Caco-2 (cell line): ENCODE data around the gene FOCAD. TPM values are rescaled to one million over a fixed set of nuclear protein-coding genes. Genes with fewer than 3 reads are reported as not detected.

Source experiments
- BruUV-seq: library from RNA; stranded (reverse); fragments of 400-500 nt; replicated peaks from 2 replicates; lab custom pipeline; 2021; lab: Mats Ljungman, UMichigan
- CTCF ChIA-PET: fragments of 300-600 bp; sonication (Branson Sonifier 250); formaldehyde crosslinking; loops from one replicate; lab custom pipeline; 2022; ENCODE audit warnings: antibody characterized with exemption; lab: Charles Lee
- POLR2A ChIA-PET: fragments of 300-600 bp; sonication (Branson Sonifier 250); formaldehyde crosslinking; loops from one replicate; lab custom pipeline; 2022; ENCODE audit warnings: antibody characterized with exemption; lab: Charles Lee
- DNase-seq, 2 experiments: peaks; one replicate each; pipeline versions ENCODE4 v3.0.0 to v3.0.0-alpha.2; 2020 to 2022
- H3K27me3 ChIP-seq: replicated peaks from 2 replicates; pipeline ENCODE4 v1.6.0; 2011; ENCODE audit warnings: low read length; ENCODE audit not compliant: control insufficient read depth, insufficient read depth
- H3K36me3 ChIP-seq: 2 replicates; pipeline ENCODE4 v1.5.1; 2011; ENCODE audit warnings: low read length; ENCODE audit not compliant: control insufficient read depth, insufficient read depth
- H3K4me1 ChIP-seq: fragments of 250-450 bp; sonication (Bioruptor Pico); 2 replicates; pipeline ENCODE4 v1.5.1; 2020; ENCODE audit warnings: mild to moderate bottlenecking
- H3K4me3 ChIP-seq: 2 replicates; pipeline ENCODE4 v1.5.1; 2011; ENCODE audit warnings: low read depth, mild to moderate bottlenecking, control low read depth, low read length
- H3K9me3 ChIP-seq: fragments of 250-450 bp; sonication (Bioruptor Pico); 2 replicates; pipeline ENCODE4 v1.5.1; 2020; ENCODE audit warnings: mild to moderate bottlenecking, moderate library complexity
- H3K27ac Mint-ChIP-seq: one replicate; pipeline ENCODE4 v1.8.0; 2022; ENCODE audit warnings: mixed read lengths; ENCODE audit not compliant: unreplicated experiment
- H3K27me3 Mint-ChIP-seq: one replicate; pipeline ENCODE4 v1.8.0; 2022; ENCODE audit warnings: mixed read lengths; ENCODE audit not compliant: insufficient read depth, unreplicated experiment
- H3K36me3 Mint-ChIP-seq: one replicate; pipeline ENCODE4 v1.8.0; 2022; ENCODE audit warnings: mild to moderate bottlenecking, mixed read lengths; ENCODE audit not compliant: insufficient read depth, unreplicated experiment
- H3K4me1 Mint-ChIP-seq: one replicate; pipeline ENCODE4 v1.8.0; 2022; ENCODE audit warnings: low read depth, mixed read lengths; ENCODE audit not compliant: unreplicated experiment
- H3K4me3 Mint-ChIP-seq: one replicate; pipeline ENCODE4 v1.8.0; 2022; ENCODE audit warnings: mild to moderate bottlenecking, moderate library complexity, mixed read lengths; ENCODE audit not compliant: unreplicated experiment
- H3K9me3 Mint-ChIP-seq: one replicate; pipeline ENCODE4 v1.8.0; 2022; ENCODE audit warnings: mixed read lengths; ENCODE audit not compliant: unreplicated experiment
- intact Hi-C: fragments of 100-400 bp; cut with micrococcal nuclease; formaldehyde crosslinking; loops from one replicate; pipeline ENCODE4 v1.10.0; 2022; ENCODE audit not compliant: unreplicated experiment
- total RNA-seq: library from RNA; stranded (reverse); gene quantifications from 2 replicates; pipeline ENCODE4 v1.2.3, GENCODE V29; 2022
- TF ChIP-seq, protein P1 (sequence below), 2 experiments: fragments of 200-600 bp in 1 of 2; IDR thresholded peaks; 1 replicate in 1 of 2; 2 replicates in 1 of 2; pipeline versions ENCODE4 v1.5.1 to v1.8.0; 2011 to 2022; ENCODE audit warnings: antibody characterized with exemption in 1 of 2, control low read depth in 1 of 2, inconsistent platforms in 1 of 2, low read depth in 1 of 2, low read length in 1 of 2, mild to moderate bottlenecking in 1 of 2, moderate library complexity in 1 of 2; ENCODE audit not compliant: insufficient read depth in 1 of 2, severe bottlenecking in 1 of 2, unreplicated experiment in 1 of 2

FOCAD gene
- total RNA-seq, 1 experiment from 2014 or later, result 20.4 TPM

DNA sequence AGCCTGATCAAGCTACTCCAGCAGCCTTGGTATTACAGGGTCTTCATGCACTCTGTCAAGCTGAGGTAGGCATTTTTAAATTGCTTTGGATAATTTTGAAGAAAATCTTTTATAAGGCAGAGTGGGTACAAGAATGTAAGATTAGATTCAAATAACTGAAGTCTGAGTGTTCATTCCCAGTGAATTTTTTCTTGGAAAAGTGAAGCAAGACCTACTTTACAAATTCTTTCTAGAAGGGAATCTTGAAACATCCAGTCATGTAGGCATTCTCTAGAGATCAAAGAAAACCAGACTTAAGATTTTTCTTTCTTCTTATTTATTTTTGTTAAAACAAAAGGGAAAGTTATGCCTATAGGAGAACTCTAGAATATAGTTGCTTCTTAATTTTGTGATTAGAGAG lies 139.0 kb downstream of the FOCAD start:
- H3K27me3 Mint-ChIP-seq, result no peaks in the 10 kb centered on the region
- CTCF ChIA-PET, result no interaction called here

DNA sequence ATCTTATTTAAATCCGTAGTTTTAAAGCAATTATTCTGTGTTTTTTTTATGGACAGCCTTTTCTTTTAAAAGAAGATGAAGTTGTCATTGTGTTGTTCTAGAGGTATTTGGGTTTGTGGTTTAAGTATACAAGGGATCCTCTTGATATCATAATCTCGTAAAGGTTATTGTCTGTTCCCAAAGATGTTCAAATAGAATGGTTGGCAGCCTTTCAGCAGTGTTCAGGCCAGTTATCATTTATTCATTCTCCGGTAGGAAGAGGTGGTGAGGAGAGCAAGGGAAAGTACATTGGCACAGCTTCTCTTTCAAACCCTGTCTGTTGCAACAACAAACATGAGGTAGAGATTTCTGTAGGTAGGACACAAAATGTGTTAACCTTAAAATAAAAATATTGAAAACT lies 147.0 kb downstream of the FOCAD start:
- CTCF ChIA-PET, result no interaction called here
- Histone ChIP-seq H3K36me3 (no peaks in the 10 kb centered on the region), H3K9me3 (no peaks in the 10 kb centered on the region), H3K4me3 (no peak overlapping the region), H3K4me1 (0 out of 2 replicates have a peak, but pooled peaks cover 10% of the 10 kb centered on the region), H3K27me3 (no peaks in the 10 kb centered on the region)
- no peak overlapping the region for H3K27ac Mint-ChIP-seq
- TF ChIP-seq, protein P1, sequence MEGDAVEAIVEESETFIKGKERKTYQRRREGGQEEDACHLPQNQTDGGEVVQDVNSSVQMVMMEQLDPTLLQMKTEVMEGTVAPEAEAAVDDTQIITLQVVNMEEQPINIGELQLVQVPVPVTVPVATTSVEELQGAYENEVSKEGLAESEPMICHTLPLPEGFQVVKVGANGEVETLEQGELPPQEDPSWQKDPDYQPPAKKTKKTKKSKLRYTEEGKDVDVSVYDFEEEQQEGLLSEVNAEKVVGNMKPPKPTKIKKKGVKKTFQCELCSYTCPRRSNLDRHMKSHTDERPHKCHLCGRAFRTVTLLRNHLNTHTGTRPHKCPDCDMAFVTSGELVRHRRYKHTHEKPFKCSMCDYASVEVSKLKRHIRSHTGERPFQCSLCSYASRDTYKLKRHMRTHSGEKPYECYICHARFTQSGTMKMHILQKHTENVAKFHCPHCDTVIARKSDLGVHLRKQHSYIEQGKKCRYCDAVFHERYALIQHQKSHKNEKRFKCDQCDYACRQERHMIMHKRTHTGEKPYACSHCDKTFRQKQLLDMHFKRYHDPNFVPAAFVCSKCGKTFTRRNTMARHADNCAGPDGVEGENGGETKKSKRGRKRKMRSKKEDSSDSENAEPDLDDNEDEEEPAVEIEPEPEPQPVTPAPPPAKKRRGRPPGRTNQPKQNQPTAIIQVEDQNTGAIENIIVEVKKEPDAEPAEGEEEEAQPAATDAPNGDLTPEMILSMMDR (IDR thresholded peaks at IDR 0.05; ENCODE audit: insufficient read depth in 1 of 2, low read depth in 1 of 2, low read length in 1 of 2, severe bottlenecking in 1 of 2, unreplicated experiment in 1 of 2), result no peak
- BruUV-seq, result no TSS peak
- no peak for DNase-seq
- no peaks in the 10 kb centered on the region for H3K9me3 Mint-ChIP-seq
- intact Hi-C loops, result no loop called here
- no peaks in the 10 kb centered on the region for H3K4me1 Mint-ChIP-seq
- no peak overlapping the region for H3K4me3 Mint-ChIP-seq
- no peaks in the 10 kb centered on the region for H3K36me3 Mint-ChIP-seq
- POLR2A ChIA-PET, result no interaction called here
- H3K27me3 Mint-ChIP-seq, result no peaks in the 10 kb centered on the region

More for the DNA sequence above, 139.0 kb downstream of the FOCAD start:
- Mint-ChIP-seq H3K4me3 (no peak overlapping the region), H3K9me3 (no peaks in the 10 kb centered on the region), H3K36me3 (no peaks in the 10 kb centered on the region), H3K4me1 (no peaks in the 10 kb centered on the region), H3K27ac (no peak overlapping the region)
- POLR2A ChIA-PET, result no interaction called here
- no TSS peak for BruUV-seq
- intact Hi-C loops, result no loop called here
- H3K27me3 ChIP-seq, result no peaks in the 10 kb centered on the region
- no peaks in the 10 kb centered on the region for H3K9me3 ChIP-seq
- TF ChIP-seq, protein P1 (IDR thresholded peaks at IDR 0.05; ENCODE audit: insufficient read depth in 1 of 2, low read depth in 1 of 2, low read length in 1 of 2, severe bottlenecking in 1 of 2, unreplicated experiment in 1 of 2), result no peak
- no peak for DNase-seq
- no peaks in the 10 kb centered on the region for H3K4me1 ChIP-seq
- H3K36me3 ChIP-seq, result no peaks in the 10 kb centered on the region
- no peak overlapping the region for H3K4me3 ChIP-seq

DNA sequence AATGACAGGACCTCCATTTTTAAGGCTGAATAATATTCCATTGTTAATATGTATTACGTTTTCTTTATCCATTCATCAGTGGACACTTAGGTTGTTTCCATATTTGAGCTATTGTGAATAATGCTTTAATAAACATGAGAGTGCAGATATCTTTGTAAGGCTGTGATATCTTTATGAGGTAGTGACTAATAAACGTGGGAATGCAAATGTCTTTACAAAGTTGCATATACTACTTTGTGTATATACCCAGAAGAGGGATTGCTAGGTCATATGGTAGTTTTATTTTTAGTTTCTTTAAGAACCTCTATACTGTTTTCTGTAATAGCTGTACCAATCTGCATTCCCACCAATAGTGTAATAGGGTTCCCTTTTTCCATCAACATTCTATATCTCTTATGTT lies 148.7 kb downstream of the FOCAD start:
- no peak overlapping the region for H3K4me3 ChIP-seq
- no peaks in the 10 kb centered on the region for H3K27me3 Mint-ChIP-seq
- H3K36me3 Mint-ChIP-seq, result no peaks in the 10 kb centered on the region
- no peak overlapping the region for H3K4me3 Mint-ChIP-seq
- intact Hi-C loops, result no loop called here
- no peaks in the 10 kb centered on the region for H3K4me1 Mint-ChIP-seq
- no peaks in the 10 kb centered on the region for H3K9me3 Mint-ChIP-seq
- CTCF ChIA-PET, result no interaction called here
- H3K9me3 ChIP-seq, result no peaks in the 10 kb centered on the region
- no peaks in the 10 kb centered on the region for H3K27me3 ChIP-seq
- 0 out of 2 replicates have a peak, but pooled peaks cover 13% of the 10 kb centered on the region for H3K4me1 ChIP-seq
- BruUV-seq, result no TSS peak
- H3K27ac Mint-ChIP-seq, result no peak overlapping the region
- H3K36me3 ChIP-seq, result no peaks in the 10 kb centered on the region
- TF ChIP-seq, protein P1 (IDR thresholded peaks at IDR 0.05; ENCODE audit: insufficient read depth in 1 of 2, low read depth in 1 of 2, low read length in 1 of 2, severe bottlenecking in 1 of 2, unreplicated experiment in 1 of 2), result no peak
- no peak for DNase-seq
- POLR2A ChIA-PET, result no interaction called here
